ENCODE measurements around the gene DYNC1I1. TPM values are rescaled to one million over a fixed set of nuclear protein-coding genes. Genes with fewer than 3 reads are reported as not detected.

The DYNC1I1 gene
- total RNA-seq, 1 experiment from 2014 or later: not detected

- CTCF ChIA-PET: interaction anchor here (0.6 kb wide), 1 partner anchor 1100 kb away, joined by 3 read pairs; no protein-coding TSS in a partner anchor
- Histone ChIP-seq H3F3A (ENCODE audit: insufficient read depth, low read depth) (no peaks in the 10 kb centered on the region), H4K20me1 (ENCODE audit: insufficient read depth) (no peaks in the 10 kb centered on the region), H2AFZ (no peak overlapping the region), H3K27me3 (ENCODE audit: insufficient read depth, low read depth) (no peaks in the 10 kb centered on the region), H3K4me2 (no peak overlapping the region), H3K79me2 (ENCODE audit: low read depth) (no peaks in the 10 kb centered on the region), H3K9me3 (ENCODE audit: insufficient read depth, low read depth) (no peaks in the 10 kb centered on the region), H3K4me1 (replicated peaks; ENCODE audit: insufficient read depth) (no peaks in the 10 kb centered on the region), H3K9me2 (ENCODE audit: insufficient read depth) (no peaks in the 10 kb centered on the region), H3K36me3 (ENCODE audit: low read depth) (no peaks in the 10 kb centered on the region), H3K4me3 (no peak overlapping the region), H3K27ac (no peak overlapping the region)
- DNase-seq: no peak
- intact Hi-C loops (cut with micrococcal nuclease; ENCODE audit: unreplicated experiment): no loop called here
- BruUV-seq (replicated peaks): no TSS peak
- TF ChIP-seq CTCF (conservative IDR thresholded peaks at IDR 0.05) (no peak), EZH2 (IDR thresholded peaks at IDR 0.05; ENCODE audit: low read depth) (no peak)
- POLR2A ChIA-PET (ENCODE audit: unreplicated experiment): no interaction called here
These were observed 95.0 kb downstream of the DYNC1I1 start for GRCh38 chr7:95867309-95867708.

- no peaks in the 10 kb centered on the region for H3K9me3 ChIP-seq (ENCODE audit: insufficient read depth, low read depth)
- H3K36me3 ChIP-seq (ENCODE audit: low read depth): no peaks in the 10 kb centered on the region
- H3K4me2 ChIP-seq: no peak overlapping the region
- no peaks in the 10 kb centered on the region for H4K20me1 ChIP-seq (ENCODE audit: insufficient read depth)
- ChIA-PET POLR2A (ENCODE audit: unreplicated experiment) (no interaction called here), CTCF (interaction anchor here (0.6 kb wide), 2 partner anchors 142 to 1407 kb away, joined by 3 to 9 read pairs; no protein-coding TSS in a partner anchor)
- H3K9me2 ChIP-seq (ENCODE audit: insufficient read depth): no peaks in the 10 kb centered on the region
- H3K4me3 ChIP-seq: no peak overlapping the region
- H3K27ac ChIP-seq: no peak overlapping the region
- no peaks in the 10 kb centered on the region for H3K27me3 ChIP-seq (ENCODE audit: insufficient read depth, low read depth)
- no TSS peak for BruUV-seq (replicated peaks)
- TF ChIP-seq EZH2 (IDR thresholded peaks at IDR 0.05; ENCODE audit: low read depth): no peak
- peak; percentile 74 for TF ChIP-seq CTCF (conservative IDR thresholded peaks at IDR 0.05)
- DNase-seq: peak in 1 of 2 experiments; percentile 9
- no peaks in the 10 kb centered on the region for H3K4me1 ChIP-seq (replicated peaks; ENCODE audit: insufficient read depth)
- H3K79me2 ChIP-seq (ENCODE audit: low read depth): no peaks in the 10 kb centered on the region
- no peaks in the 10 kb centered on the region for H3F3A ChIP-seq (ENCODE audit: insufficient read depth, low read depth)
- intact Hi-C loops (cut with micrococcal nuclease; ENCODE audit: unreplicated experiment): loop anchor here (1.0 to 10.0 kb wide), 4 partner anchors 74 to 344 kb away; partner anchors contain the start of gene DYNC1I1
- H2AFZ ChIP-seq: no peak overlapping the region
These were observed 98.9 kb downstream of the DYNC1I1 start for GRCh38 chr7:95871075-95871848.

- no peak overlapping the region for H3K4me2 ChIP-seq
- ChIA-PET CTCF (interaction anchor here (0.6 kb wide), 2 partner anchors 1407 to 1872 kb away, joined by 5 to 9 read pairs; no protein-coding TSS in a partner anchor), POLR2A (ENCODE audit: unreplicated experiment) (no interaction called here)
- H3K9me2 ChIP-seq (ENCODE audit: insufficient read depth): no peaks in the 10 kb centered on the region
- TF ChIP-seq EZH2 (IDR thresholded peaks at IDR 0.05; ENCODE audit: low read depth) (no peak), CTCF (conservative IDR thresholded peaks at IDR 0.05) (no peak)
- intact Hi-C loops (cut with micrococcal nuclease; ENCODE audit: unreplicated experiment): loop anchor here (1.0 to 10.0 kb wide), 4 partner anchors 75 to 345 kb away; partner anchors contain the start of gene DYNC1I1
- no peak overlapping the region for H3K27ac ChIP-seq
- H3K79me2 ChIP-seq (ENCODE audit: low read depth): no peaks in the 10 kb centered on the region
- DNase-seq: no peak
- H3K27me3 ChIP-seq (ENCODE audit: insufficient read depth, low read depth): no peaks in the 10 kb centered on the region
- H3K36me3 ChIP-seq (ENCODE audit: low read depth): no peaks in the 10 kb centered on the region
- H3K4me3 ChIP-seq: no peak overlapping the region
- H3F3A ChIP-seq (ENCODE audit: insufficient read depth, low read depth): no peaks in the 10 kb centered on the region
- H2AFZ ChIP-seq: no peak overlapping the region
- no peaks in the 10 kb centered on the region for H4K20me1 ChIP-seq (ENCODE audit: insufficient read depth)
- no TSS peak for BruUV-seq (replicated peaks)
- H3K9me3 ChIP-seq (ENCODE audit: insufficient read depth, low read depth): no peaks in the 10 kb centered on the region
- no peaks in the 10 kb centered on the region for H3K4me1 ChIP-seq (replicated peaks; ENCODE audit: insufficient read depth)
These were observed 99.5 kb downstream of the DYNC1I1 start for GRCh38 chr7:95871896-95872295.
